NAMALWA (cell line): ENCODE data around the gene PUS3.

Experiments used
- DNase-seq: peaks from one replicate; pipeline ENCODE4 v3.0.0-alpha.2; 2015; ENCODE audit warnings: low spot score

Gene PUS3, protein sequence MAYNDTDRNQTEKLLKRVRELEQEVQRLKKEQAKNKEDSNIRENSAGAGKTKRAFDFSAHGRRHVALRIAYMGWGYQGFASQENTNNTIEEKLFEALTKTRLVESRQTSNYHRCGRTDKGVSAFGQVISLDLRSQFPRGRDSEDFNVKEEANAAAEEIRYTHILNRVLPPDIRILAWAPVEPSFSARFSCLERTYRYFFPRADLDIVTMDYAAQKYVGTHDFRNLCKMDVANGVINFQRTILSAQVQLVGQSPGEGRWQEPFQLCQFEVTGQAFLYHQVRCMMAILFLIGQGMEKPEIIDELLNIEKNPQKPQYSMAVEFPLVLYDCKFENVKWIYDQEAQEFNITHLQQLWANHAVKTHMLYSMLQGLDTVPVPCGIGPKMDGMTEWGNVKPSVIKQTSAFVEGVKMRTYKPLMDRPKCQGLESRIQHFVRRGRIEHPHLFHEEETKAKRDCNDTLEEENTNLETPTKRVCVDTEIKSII

DNA sequence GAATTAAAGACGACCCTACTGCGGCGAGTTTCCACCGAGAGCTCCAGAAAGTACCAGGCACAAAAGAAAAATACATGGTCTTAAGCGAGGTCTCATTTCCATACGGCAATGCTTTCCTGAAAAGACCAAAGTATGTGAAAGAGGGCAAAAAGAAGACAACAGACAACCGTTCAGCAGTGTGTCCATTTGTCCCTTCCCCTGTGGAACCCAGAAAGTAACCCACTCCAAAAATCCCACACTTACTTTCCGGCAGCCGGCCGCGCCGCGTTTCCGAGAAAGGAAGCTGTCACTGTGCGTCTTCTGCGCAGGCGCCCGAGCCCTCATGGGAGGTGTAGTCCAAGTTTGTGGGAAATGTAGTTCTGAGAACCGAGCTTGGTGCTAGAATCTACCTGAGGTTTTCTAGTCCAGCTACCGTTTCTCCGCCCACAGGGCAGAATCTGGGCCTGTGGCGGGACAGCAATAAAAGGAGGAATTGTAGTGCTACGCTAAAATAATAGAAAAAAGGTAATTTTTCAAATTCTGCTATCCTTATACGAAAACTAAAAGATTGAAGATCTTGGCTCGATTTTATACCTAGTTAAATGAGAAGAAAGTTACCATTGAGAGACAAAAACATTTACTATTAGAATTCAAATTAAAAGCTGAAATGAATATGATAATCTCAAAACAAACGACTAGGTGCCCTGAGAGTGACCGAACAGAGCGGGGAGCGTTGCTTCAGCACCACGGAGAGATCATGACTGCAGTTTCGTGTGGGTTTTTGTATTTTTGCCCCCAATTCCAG, at the start of gene PUS3:
Gene PUS3, minus strand, starts transcription at position 280 of the 784 bp plus-strand sequence. CDS start 6,922 bp downstream, outside the sequence.
- DNase-seq, result peak; percentile 88

DNA sequence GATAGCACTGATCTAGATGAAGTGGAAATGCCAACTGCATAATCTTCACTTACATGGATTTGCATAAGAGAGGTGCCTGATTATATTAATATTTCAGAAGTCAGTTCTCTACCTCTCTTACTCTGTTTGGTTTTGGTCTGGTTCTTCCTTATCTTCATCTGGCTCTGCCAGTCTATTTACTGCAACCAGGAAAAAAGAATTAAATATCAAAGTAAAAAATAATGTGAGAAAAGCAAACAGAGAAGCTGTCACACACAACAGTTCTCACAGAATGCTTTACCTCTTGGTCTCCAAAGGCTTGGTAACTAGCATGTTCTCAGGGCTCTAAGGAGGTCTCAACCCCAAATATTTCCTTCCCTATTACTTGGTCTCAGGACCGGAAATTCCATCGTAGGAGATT, 49.6 kb upstream of the PUS3 start:
- DNase-seq, result no peak

DNA sequence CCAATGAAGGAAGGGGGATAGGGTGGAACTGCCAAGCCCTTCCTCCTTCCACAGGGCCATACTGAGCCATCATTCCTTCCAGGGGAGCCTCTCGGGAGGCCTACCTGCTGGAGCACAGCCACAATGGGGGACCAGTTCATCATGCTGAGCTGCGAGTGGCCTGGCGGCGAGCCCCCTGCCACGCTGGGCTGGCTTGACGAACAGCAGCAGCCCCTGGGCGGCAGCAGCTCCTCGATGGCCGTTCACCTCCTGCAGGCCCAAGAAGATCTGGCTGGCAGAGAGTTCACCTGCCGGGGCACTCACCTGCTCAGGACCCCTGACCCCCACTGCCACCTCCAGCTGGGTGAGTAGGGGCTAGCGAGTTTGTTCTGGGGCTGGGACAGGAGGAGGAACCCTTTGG, 48.7 kb upstream of the PUS3 start:
- no peak for DNase-seq

DNA sequence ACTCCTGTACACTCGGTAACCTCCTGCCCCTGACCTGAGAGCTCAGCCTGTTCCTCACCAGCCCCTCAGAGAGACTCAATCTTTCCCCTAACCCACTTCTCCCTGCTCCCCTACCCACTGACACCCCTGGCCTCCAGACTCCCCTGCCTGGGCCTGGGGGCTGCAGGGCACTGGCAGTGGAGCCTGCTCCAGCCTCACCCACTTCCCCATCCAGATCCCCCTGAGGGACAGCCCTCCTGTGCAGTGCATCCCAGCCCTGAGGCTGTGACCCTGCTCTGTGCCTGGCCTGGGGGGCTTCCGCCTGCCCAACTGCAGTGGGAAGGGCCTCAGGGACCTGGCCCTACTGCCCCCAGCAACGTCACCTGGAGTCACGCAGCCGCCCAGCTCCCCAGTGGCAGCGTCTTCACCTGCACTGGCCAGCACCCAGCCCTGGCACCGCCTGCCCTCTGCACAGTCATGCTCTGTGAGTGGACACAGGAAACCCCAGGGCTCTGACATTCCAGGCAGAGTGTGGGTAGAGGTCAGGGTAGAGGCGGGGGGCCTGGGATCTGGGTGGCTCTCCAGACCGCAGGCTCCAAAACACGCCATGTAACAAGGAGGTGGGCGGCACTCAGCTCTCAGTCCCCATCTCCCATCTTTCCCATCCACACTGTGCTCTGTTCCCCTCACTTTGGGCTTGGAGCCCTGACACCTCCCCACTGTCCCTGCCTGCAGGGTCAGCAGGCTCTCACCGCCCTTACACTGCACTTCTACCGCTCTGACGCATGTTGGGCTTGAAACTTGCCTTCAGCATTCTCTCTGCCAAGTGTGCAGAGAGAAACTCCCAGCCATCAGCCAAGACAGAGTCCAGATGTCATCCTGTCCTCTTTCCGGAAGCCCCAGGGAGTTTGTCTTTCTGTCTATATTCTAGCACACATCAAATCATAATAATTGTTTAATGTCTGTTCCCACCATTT, 48.0 kb upstream of the PUS3 start:
- no peak for DNase-seq

DNA sequence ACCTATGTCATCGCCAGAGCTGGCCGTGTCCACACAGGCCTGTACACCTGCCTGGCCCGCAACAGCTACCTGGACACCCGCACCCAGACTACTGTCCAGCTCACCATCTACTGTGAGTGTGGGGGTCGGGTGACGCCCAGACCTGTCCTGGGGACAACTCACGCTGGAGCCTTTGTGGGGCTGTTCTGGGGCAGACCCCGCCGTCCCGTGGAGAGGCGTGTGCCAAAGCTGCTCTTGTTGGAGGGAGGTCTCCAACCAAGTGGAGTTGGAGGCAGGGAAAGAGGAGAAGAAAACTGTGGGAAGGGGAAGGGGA, 47.1 kb upstream of the PUS3 start:
- no peak for DNase-seq

DNA sequence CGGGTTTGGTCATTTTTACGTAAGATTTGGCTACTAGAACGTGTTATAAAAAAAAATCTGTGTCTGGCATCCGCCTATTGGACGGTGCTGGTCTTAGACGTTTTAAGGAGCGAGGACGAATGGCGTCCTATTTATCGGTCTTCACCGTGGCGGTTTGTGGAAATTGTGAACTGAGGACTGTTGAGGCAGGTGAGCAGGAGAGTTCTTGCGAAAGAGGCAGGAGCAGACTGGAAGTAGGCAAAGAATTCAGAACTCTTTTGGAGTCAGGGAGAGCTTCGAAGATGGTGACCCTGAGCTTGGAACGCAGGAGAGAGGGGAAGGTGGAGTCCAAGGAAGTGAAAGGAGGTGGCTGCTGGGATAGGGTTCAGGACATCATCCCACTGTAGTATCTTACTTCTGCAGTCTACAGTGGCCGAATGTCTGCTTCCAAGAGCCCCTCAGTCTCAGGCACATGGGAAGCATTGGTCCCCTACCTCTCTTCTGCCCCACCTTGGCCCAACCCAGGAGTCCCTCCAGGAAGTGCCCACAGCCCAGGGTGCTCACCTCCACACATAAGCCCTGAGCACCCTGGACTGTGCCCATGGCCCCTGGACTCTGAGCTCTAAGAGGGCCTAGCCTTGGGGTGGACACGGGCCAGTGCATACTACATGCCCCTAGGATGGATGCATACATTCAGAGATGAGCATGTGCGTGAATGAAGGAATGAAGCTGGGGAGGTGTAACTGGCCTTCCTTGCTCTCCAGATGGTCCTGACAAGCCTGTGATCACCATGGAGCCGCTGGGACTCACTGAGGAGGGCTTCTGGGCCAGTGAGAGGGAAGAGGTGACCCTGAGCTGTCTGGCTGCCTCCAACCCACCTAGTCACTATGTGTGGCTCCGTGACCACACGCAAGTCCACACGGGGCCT, 46.5 kb upstream of the PUS3 start:
- no peak for DNase-seq

DNA sequence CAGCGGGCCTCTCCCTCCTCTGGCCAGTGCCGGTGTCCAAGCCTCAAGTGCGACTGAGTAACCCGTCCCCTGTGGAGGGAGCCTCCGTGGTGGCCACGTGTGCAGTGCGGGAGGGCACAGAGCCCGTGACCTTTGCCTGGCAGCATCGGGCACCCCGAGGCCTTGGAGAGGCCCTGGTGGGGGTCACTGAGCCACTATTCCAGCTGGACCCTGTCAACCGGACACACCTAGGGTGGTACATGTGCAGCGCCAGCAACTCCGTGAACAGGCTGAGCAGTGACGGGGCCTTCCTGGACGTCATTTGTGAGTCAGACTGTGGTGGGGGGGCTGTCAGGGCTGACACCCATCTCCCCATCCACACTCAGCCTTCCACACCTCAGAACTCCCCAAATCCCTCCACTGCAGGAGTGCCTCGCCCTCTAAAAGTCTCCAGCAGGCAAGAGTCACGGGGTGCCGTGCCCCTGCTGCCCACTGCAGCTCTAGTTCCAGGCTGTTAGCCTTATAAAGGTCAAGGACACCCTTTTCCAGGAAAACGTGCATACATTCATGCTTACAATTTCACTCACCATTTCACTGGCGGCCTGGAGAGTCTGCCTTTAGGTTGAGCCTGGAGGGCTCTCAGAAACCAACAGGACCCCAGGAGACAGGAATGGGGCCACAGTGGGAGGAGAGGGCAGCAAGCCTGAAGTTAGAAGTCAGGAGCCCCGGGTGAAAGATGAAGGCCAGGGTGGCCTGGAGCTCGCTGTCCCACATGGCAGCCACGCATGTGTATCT, 45.5 kb upstream of the PUS3 start:
- DNase-seq, result no peak

DNA sequence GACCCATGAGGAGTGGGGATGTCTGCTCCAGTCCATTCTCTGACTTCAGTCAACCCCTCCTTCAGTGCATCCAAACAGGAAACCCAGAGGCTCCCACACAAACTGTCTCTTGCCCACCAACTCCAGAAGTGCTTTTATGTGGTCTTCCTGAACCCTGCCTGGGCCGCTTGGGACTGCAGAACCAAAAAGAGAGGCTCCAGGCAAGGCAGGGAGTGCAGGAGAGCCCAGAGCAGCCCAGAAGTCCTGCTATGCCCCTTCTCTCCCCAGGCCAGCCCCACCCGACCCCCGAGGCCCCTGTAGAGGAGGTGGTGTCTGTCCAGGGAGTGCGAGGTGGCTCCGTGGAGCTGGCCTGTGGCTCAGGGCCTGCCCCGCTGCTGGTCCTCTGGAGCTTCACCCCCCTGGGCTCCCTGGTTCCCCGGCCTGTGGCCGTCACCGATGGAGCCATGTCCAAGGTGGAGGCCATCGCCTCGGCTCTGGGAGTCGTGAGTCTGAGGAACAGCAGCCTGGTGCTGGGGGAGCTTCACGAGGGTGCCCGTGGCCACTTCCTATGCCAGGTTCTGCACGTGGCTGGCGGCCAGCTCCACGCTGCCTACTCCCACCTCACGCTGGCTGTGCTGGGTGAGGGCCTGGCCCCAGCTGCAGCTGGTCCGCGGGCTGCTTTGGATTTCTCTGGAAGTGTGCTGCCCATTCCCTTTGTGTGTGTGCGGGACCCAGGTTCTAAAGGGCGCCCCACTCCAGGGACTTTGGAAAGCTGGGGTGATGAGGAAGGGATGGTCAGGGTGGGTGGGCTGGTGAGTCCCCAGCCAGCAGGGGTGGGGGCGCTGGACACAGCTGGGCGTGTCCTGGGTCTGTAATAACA, 44.6 kb upstream of the PUS3 start:
- no peak for DNase-seq

DNA sequence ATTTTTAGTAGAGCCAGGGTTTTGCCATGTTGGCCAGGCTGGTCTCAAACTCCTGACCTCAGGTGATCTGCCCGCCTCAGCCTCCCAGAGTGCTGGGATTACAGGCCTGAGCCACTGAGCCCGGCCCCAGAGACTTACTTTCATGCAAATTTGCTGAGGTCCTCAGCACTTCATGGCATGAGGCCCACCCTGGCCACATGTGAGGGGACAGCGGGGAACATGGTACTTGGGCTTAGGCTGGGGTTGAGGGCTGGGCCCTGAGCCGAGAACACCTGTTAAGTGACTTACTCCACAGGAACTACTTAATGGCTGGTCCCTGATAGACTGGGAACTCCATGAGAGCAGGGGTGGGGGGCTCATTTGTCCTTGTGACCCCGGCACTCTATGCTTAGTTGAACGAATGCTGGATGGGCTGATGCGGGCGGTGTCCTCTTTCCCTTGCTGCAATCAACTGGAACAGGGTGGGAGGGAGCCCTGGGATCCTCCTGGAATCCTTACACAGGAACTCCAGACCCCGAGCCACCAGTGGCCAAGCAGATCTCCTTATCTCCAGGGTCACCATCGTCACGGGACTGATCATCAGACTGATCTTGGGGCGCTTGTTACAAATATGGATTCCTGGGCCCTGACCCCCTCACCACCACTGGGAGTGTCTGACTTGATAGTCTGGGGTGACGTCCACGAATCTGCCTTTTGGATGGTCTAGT, 43.9 kb upstream of the PUS3 start:
- DNase-seq, result no peak

DNA sequence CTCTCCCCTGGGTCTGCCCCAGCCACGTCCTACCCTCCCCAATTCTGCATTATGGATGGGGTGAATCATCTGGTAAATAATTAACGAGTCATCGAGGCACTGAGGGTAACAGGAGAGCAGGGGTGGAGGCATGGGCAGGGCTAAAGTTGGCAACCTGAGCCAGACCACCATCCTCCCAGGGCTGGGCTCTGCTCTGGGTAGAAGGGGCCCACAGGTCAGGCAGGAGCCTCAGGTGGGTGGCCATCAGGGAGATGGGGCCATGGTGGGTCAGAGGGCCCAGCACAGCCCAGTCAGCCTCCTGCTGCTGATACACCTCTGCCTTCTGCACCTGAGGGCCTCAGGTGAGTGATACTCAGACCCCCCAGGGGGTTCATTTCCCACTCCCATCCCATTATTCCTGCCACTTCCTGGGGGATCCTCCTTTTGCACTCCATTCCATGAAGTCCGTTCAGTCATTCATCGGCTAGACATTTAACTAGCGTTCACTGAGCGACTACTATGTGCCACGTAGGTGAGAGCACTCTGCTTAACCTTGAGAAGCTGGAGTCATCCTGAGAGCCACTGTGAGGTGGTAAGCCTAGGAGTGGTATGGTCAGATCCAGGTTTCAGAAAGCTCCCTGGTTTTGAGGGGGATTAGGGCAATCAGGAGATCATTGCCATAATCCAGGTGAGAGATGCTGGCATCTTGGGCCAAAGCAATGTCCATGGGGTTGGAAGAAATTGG, 43.0 kb upstream of the PUS3 start, which contains the start of gene VSIG10L2:
Gene VSIG10L2, plus strand, starts transcription at position 248 of the 724 bp plus-strand sequence. Its CDS starts 12 bp downstream, at position 260.
- DNase-seq, result no peak

DNA sequence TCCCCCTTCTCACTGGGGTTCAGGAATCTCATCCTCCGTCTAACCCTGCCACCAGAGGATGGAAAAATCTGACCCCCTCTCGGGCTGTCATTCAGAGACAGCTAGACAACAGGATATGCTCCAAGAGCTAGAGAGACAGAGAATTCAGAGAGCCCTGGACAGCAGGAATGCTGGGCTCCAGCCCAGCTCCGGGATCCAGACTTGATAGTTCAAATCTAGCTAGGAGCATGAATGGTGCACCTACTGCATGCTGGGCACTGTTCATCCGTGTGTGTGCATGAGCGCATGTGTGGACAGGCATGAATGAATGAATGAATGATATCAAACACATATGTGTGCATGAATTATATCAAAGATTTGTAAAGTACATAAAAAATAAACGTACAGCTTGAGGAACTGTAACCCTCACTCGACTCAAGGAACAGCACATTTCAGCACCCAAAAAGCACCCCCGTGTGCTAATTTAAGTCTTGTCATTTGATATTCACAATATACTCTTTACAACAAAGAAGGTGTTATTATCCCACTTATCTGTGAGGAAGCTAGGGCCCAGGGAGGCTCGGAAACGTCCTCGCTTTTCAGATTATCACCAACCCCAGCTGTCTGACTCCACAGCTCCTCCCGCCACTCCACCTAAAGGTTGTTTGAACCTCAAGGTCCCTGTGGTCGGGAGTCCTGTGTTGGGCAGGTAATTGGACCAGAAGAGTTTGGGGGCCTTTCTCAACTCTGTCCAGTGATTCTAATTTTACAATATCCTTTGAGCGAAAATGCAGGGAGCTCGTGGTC, 42.2 kb upstream of the PUS3 start:
- no peak for DNase-seq

DNA sequence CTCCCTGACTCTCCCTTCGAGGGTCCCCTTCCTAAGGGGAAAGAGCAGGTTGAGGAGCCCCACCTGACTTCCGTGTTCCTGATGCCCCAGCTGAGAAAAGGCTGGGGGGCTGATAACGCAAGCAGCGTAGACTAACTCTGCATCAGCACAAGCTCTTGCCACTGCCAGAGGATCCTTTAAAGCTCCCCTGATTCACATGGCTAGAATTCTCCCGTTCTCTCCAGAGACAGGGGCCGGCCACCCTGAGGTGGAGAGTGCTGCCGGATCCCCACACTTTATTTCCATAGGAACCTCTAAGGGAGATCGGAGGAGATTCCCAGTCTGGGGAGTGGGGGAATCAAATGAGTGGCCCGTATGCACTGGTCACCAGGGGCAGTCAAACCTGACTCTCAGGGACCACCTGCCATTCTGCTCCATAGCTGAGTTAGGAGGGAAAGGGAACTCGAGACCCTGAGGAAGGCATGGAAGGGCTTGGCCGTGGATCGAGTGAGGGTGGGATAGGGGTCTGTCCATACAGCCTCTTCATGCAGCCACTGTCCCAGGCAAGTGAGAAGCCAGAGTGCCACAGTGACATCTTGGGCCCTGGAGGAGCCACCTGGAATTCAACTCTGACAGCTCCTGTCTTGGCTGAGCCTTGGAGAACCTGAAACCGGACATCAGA, 41.5 kb upstream of the PUS3 start:
- DNase-seq, result no peak

DNA sequence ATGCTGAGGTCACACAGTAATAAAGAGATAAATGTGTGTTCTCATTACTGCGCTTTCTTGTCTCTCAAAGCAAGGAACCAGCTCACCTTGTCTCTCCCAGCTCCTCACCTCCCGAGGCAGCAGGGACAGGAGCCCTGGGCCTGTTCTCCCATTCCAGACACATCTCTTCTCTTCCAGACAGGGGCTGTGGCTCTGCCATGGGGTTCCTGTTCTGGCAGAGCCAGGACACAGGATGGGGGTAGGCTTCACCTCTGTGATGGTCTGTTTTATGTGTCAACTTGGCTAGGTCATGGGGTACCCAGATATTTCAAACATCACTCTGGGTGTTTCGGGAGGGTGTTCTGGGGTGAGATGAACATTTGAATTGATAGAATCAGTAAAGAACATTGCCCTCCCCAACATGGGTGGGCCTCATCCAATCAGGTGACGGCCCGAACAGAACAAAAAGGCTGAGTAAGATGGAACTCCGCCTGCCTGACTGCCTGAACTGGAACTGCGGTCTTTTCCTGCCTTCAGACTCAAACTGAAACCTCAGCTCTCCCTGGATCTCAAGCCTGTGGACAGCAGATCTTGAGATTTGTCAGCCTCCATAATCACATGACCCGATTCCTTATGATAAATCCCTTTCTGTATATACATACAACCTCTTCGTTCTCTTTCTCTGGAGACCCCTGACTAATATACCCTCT, 40.8 kb upstream of the PUS3 start:
- DNase-seq, result no peak

DNA sequence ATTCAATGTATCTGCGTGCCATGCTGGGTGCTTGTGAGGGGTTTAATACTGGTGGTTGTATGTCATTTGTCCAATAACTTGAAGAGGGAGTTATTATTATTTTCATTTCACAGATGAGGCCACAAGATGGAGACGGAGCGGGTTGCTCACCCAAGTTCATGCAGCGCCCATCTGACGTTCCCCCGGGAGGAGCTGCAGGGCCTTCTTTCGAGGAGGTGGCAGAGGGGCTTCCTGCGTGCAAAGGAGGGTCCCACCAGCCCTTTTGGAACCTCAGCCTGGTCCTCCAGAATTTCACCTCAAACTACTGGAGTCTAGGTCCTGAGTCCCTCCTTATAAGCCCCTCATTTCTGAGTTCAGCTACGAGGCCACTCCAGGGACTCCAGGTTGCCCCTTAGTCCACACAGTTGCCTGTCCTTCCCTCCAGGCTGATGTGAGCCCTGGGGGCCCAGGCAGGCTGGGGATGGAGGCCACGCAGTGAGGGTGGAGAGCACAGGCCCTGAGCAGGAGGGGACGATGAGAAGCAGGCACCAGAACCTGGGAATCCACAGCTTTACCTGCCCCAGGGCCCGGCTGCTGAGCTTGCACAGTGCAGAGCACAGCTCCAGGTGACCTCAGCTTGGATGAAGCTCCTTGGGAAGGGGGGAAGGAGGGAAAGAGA, 39.9 kb upstream of the PUS3 start:
- no peak for DNase-seq
